WTC11 (cell line): ENCODE data around the gene ZNF324B. TPM values are rescaled to one million over a fixed set of nuclear protein-coding genes. Genes with fewer than 3 reads are reported as not detected.
A peak's percentile ranks its signal among the peaks of the same experiment; 100 is the strongest.

Experiments
- ATAC-seq: fragments of 200-7000 bp; cut with Tn5 transposase; 2 replicates; pipeline ENCODE4 v1.10.0; 2021; ENCODE audit warnings: mild to moderate bottlenecking, moderate library complexity
- CTCF ChIA-PET: fragments of 300-600 bp; sonication (Branson Sonifier 250); formaldehyde crosslinking; loops from one replicate; lab custom pipeline; 2021; ENCODE audit warnings: antibody characterized with exemption; lab: Charles Lee
- POLR2A ChIA-PET: fragments of 350-600 bp; sonication (Branson Sonifier 250); formaldehyde crosslinking; loops from one replicate; lab custom pipeline; 2021; ENCODE audit warnings: antibody characterized with exemption; lab: Charles Lee
- DNase-seq: peaks from one replicate; pipeline ENCODE4 v3.0.0; 2021; ENCODE audit warnings: low spot score
- H3K27ac Mint-ChIP-seq: 2 replicates; pipeline ENCODE4 v1.8.0; 2021; ENCODE audit warnings: mixed read lengths
- H3K27me3 Mint-ChIP-seq: 2 replicates; pipeline ENCODE4 v1.8.0; 2021; ENCODE audit warnings: low read depth, mild to moderate bottlenecking, moderate library complexity, mixed read lengths
- H3K36me3 Mint-ChIP-seq: 2 replicates; pipeline ENCODE4 v1.8.0; 2021; ENCODE audit warnings: mixed read lengths
- H3K4me1 Mint-ChIP-seq: 2 replicates; pipeline ENCODE4 v1.8.0; 2022; ENCODE audit warnings: mixed read lengths
- H3K4me3 Mint-ChIP-seq: 2 replicates; pipeline ENCODE4 v1.8.0; 2021; ENCODE audit warnings: mild to moderate bottlenecking, moderate library complexity, mixed read lengths
- H3K9me3 Mint-ChIP-seq: 2 replicates; pipeline ENCODE4 v1.8.0; 2021; ENCODE audit warnings: mixed read lengths
- AFF4 ChIP-seq: sonication (generic); formaldehyde crosslinking; IDR thresholded peaks from 2 replicates; pipeline ENCODE4 v1.8.1; 2023; ENCODE audit warnings: mild to moderate bottlenecking, missing genetic modification reagents, borderline replicate concordance
- ATF1 ChIP-seq: sonication (generic); formaldehyde crosslinking; IDR thresholded peaks from 2 replicates; pipeline ENCODE4 v1.8.1; 2023; ENCODE audit warnings: mild to moderate bottlenecking, moderate library complexity, missing genetic modification reagents
- CBFB ChIP-seq: sonication (generic); formaldehyde crosslinking; IDR thresholded peaks from 2 replicates; pipeline ENCODE4 v1.8.1; 2022; ENCODE audit warnings: mild to moderate bottlenecking, low read depth, missing genetic modification reagents
- ELF4 ChIP-seq: sonication (generic); formaldehyde crosslinking; IDR thresholded peaks from 2 replicates; pipeline ENCODE4 v1.8.1; 2022; ENCODE audit warnings: low read depth, mild to moderate bottlenecking, moderate library complexity, missing genetic modification reagents
- EMX1 ChIP-seq: fragments of 250-450 bp; sonication (Bioruptor Pico); IDR thresholded peaks from 2 replicates; pipeline ENCODE4 v1.8.0; 2021; ENCODE audit warnings: mild to moderate bottlenecking
- FOXJ3 ChIP-seq: sonication (generic); formaldehyde crosslinking; IDR thresholded peaks from 2 replicates; pipeline ENCODE4 v1.9.0; 2021; ENCODE audit warnings: missing genetic modification reagents, mild to moderate bottlenecking, borderline replicate concordance
- FOXK1 ChIP-seq: sonication (generic); formaldehyde crosslinking; IDR thresholded peaks from 2 replicates; pipeline ENCODE4 v1.8.0; 2022; ENCODE audit warnings: mild to moderate bottlenecking, moderate library complexity, missing genetic modification reagents
- GRHL2 ChIP-seq: fragments of 250-450 bp; sonication (Bioruptor Pico); IDR thresholded peaks from 2 replicates; pipeline ENCODE4 v1.8.0; 2022; ENCODE audit warnings: mild to moderate bottlenecking, moderate library complexity; ENCODE audit not compliant: insufficient replicate concordance, severe bottlenecking
- HMGA2 ChIP-seq: fragments of 250-450 bp; sonication (Bioruptor Pico); IDR thresholded peaks from 2 replicates; pipeline ENCODE4 v1.4.0; 2021; ENCODE audit warnings: mild to moderate bottlenecking, moderate library complexity
- JUN ChIP-seq: sonication (generic); formaldehyde crosslinking; IDR thresholded peaks from 2 replicates; pipeline ENCODE4 v1.8.0; 2023; ENCODE audit warnings: mild to moderate bottlenecking, missing genetic modification reagents
- KAT7 ChIP-seq: sonication (generic); formaldehyde crosslinking; IDR thresholded peaks from 2 replicates; pipeline ENCODE4 v1.8.1; 2023; ENCODE audit warnings: missing genetic modification reagents, mild to moderate bottlenecking, borderline replicate concordance
- MXD4 ChIP-seq: fragments of 250-450 bp; sonication (Bioruptor Pico); IDR thresholded peaks from 2 replicates; pipeline ENCODE4 v1.8.0; 2021; ENCODE audit warnings: mild to moderate bottlenecking, moderate library complexity, borderline replicate concordance
- NFYB ChIP-seq: sonication (generic); formaldehyde crosslinking; conservative IDR thresholded peaks from 2 replicates; pipeline ENCODE4 v1.8.0; 2022; ENCODE audit warnings: low read depth, missing genetic modification reagents
- OVOL2 ChIP-seq: fragments of 250-450 bp; sonication (Bioruptor Pico); IDR thresholded peaks from 2 replicates; pipeline ENCODE4 v1.9.0; 2021; ENCODE audit warnings: mild to moderate bottlenecking, borderline replicate concordance
- PRRX2 ChIP-seq: fragments of 250-450 bp; sonication (Bioruptor Pico); IDR thresholded peaks from 2 replicates; pipeline ENCODE4 v1.8.0; 2021; ENCODE audit warnings: mild to moderate bottlenecking
- RELA ChIP-seq: sonication (generic); formaldehyde crosslinking; IDR thresholded peaks from 2 replicates; pipeline ENCODE4 v1.8.1; 2022; ENCODE audit warnings: missing genetic modification reagents, mild to moderate bottlenecking, borderline replicate concordance
- ZNF219 ChIP-seq: sonication (generic); formaldehyde crosslinking; IDR thresholded peaks from 2 replicates; pipeline ENCODE4 v1.8.0; 2023; ENCODE audit warnings: missing genetic modification reagents, mild to moderate bottlenecking, borderline replicate concordance
- ZNF512 ChIP-seq: sonication (generic); formaldehyde crosslinking; IDR thresholded peaks from 2 replicates; pipeline ENCODE4 v1.8.1; 2022; ENCODE audit warnings: missing genetic modification reagents, borderline replicate concordance
- total RNA-seq: library from RNA; stranded (reverse); gene quantifications from 3 replicates; pipeline ENCODE4 v1.2.3, GENCODE V29; 2021
- TF ChIP-seq, protein P1 (sequence below): fragments of 250-450 bp; sonication (Bioruptor Pico); IDR thresholded peaks from 2 replicates; pipeline ENCODE4 v1.9.0; 2021; ENCODE audit warnings: mild to moderate bottlenecking
- TF ChIP-seq, protein P2 (sequence below): sonication (generic); formaldehyde crosslinking; IDR thresholded peaks from 2 replicates; pipeline ENCODE4 v1.8.0; 2022; ENCODE audit warnings: mild to moderate bottlenecking, missing genetic modification reagents
- TF ChIP-seq, protein P3 (sequence below): sonication (generic); formaldehyde crosslinking; IDR thresholded peaks from 2 replicates; pipeline ENCODE4 v1.8.0; 2022; ENCODE audit warnings: mild to moderate bottlenecking, missing genetic modification reagents

ZNF324B gene
- total RNA-seq, 1 experiment from 2014 or later = 4.0 TPM

- no peak for TF ChIP-seq RELA (CRISPR knock-in tag)
- no peak for TF ChIP-seq AFF4 (CRISPR knock-in tag)
- no peak for TF ChIP-seq ZNF219 (CRISPR knock-in tag)
- TF ChIP-seq, protein P1, sequence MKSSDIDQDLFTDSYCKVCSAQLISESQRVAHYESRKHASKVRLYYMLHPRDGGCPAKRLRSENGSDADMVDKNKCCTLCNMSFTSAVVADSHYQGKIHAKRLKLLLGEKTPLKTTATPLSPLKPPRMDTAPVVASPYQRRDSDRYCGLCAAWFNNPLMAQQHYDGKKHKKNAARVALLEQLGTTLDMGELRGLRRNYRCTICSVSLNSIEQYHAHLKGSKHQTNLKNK = no peak
- TF ChIP-seq FOXK1 = peak; percentile 36; the same call in 1 of the 2 replicates
- TF ChIP-seq, protein P2, sequence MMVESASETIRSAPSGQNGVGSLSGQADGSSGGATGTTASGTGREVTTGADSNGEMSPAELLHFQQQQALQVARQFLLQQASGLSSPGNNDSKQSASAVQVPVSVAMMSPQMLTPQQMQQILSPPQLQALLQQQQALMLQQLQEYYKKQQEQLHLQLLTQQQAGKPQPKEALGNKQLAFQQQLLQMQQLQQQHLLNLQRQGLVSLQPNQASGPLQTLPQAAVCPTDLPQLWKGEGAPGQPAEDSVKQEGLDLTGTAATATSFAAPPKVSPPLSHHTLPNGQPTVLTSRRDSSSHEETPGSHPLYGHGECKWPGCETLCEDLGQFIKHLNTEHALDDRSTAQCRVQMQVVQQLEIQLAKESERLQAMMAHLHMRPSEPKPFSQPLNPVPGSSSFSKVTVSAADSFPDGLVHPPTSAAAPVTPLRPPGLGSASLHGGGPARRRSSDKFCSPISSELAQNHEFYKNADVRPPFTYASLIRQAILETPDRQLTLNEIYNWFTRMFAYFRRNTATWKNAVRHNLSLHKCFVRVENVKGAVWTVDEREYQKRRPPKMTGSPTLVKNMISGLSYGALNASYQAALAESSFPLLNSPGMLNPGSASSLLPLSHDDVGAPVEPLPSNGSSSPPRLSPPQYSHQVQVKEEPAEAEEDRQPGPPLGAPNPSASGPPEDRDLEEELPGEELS = no peak; the same call in none of the 2 replicates
- TF ChIP-seq ZNF512 (CRISPR knock-in tag) = no peak
- TF ChIP-seq, protein P3, sequence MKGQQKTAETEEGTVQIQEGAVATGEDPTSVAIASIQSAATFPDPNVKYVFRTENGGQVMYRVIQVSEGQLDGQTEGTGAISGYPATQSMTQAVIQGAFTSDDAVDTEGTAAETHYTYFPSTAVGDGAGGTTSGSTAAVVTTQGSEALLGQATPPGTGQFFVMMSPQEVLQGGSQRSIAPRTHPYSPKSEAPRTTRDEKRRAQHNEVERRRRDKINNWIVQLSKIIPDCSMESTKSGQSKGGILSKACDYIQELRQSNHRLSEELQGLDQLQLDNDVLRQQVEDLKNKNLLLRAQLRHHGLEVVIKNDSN = no peak
- TF ChIP-seq OVOL2 (CRISPR knock-in tag) = no peak
- no peak for TF ChIP-seq FOXJ3 (CRISPR knock-in tag)
- TF ChIP-seq HMGA2 = no peak
- peak; percentile 74 for TF ChIP-seq NFYB (CRISPR knock-in tag)
- TF ChIP-seq JUN = peak; percentile 59
- no peak for TF ChIP-seq ELF4 (CRISPR knock-in tag)
- TF ChIP-seq PRRX2 (CRISPR knock-in tag) = no peak
- TF ChIP-seq, all 79 proteins: peak for 21
Measured at GRCh38 chr19:58408152-58409009, 43.0 kb upstream of the ZNF324B start, which contains the start of gene ZNF584 (continued).

GRCh38 chr19:58409010-58409790 lies 42.2 kb upstream of the ZNF324B start:
- 0 out of 2 replicates have a peak, but pooled peaks have one; percentile 28 for TF ChIP-seq EMX1
- TF ChIP-seq ATF1 (CRISPR knock-in tag) = no peak
- 0 out of 2 replicates have a peak, but pooled peaks have one; percentile 17 for TF ChIP-seq KAT7 (CRISPR knock-in tag)
- no peak for TF ChIP-seq MXD4 (CRISPR knock-in tag)
- no peak for TF ChIP-seq GRHL2
- TF ChIP-seq RELA (CRISPR knock-in tag) = no peak
- no peak for TF ChIP-seq CBFB
- TF ChIP-seq FOXJ3 (CRISPR knock-in tag) = no peak
- DNase-seq = peak; percentile 31

More at GRCh38 chr19:58409010-58409790, 42.2 kb upstream of the ZNF324B start:
- H3K4me3 Mint-ChIP-seq = peak overlapping the region; percentile 91
- POLR2A ChIA-PET = interaction anchor here (0.5 to 1.0 kb wide), 3 partner anchors 12 to 82 kb away, joined by 3 to 7 read pairs (median 4); partner anchors contain the start of genes ZNF324B and ZSCAN22
- CTCF ChIA-PET = interaction anchor here (0.5 to 1.0 kb wide), 6 partner anchors 42 to 461 kb away, joined by 3 to 7 read pairs (median 4); partner anchors contain the start of genes ZBTB45 and ZNF324B
- peaks cover under 1% of the 10 kb centered on the region for H3K36me3 Mint-ChIP-seq
- H3K27ac Mint-ChIP-seq = no peak overlapping the region
- peak; percentile 10 for ATAC-seq
- peaks cover 18% of the 10 kb centered on the region for H3K4me1 Mint-ChIP-seq
- H3K9me3 Mint-ChIP-seq = no peaks in the 10 kb centered on the region
- peaks cover 14% of the 10 kb centered on the region for H3K27me3 Mint-ChIP-seq
